ENCODE data around the gene ROBO3.

GRCh38 chr11:124916370-124916710 is 51.1 kb downstream of the ROBO3 start:
- TF ChIP-seq CTCF (IDR thresholded peaks at IDR 0.05): no peak
- no peak for TF ChIP-seq POLR2A (IDR thresholded peaks at IDR 0.05)
